ENCODE results near the gene USP21. TPM values are rescaled to one million over a fixed set of nuclear protein-coding genes. Genes with fewer than 3 reads are reported as not detected.

Gene USP21
- polyA plus RNA-seq, 2 of the 4 experiments (the other 2 are of a cell fraction): 22.6 to 23.6 TPM

- TF ChIP-seq, protein P1, sequence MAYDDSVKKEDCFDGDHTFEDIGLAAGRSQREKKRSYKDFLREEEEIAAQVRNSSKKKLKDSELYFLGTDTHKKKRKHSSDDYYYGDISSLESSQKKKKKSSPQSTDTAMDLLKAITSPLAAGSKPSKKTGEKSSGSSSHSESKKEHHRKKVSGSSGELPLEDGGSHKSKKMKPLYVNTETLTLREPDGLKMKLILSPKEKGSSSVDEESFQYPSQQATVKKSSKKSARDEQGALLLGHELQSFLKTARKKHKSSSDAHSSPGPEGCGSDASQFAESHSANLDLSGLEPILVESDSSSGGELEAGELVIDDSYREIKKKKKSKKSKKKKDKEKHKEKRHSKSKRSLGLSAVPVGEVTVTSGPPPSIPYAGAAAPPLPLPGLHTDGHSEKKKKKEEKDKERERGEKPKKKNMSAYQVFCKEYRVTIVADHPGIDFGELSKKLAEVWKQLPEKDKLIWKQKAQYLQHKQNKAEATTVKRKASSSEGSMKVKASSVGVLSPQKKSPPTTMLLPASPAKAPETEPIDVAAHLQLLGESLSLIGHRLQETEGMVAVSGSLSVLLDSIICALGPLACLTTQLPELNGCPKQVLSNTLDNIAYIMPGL (CRISPR knock-in tag; IDR thresholded peaks at IDR 0.05; ENCODE audit: borderline replicate concordance): no peak
- no peak for TF ChIP-seq NPAS2 (CRISPR knock-in tag; IDR thresholded peaks at IDR 0.05; ENCODE audit: borderline replicate concordance)
- TF ChIP-seq CBX2 (IDR thresholded peaks at IDR 0.05; ENCODE audit: borderline replicate concordance, low read depth): no peak
- TF ChIP-seq ZNF302 (CRISPR knock-in tag; IDR thresholded peaks at IDR 0.05): no peak
- peak; percentile 88; the same call in 1 of the 2 replicates for TF ChIP-seq PHF8 (IDR thresholded peaks at IDR 0.05; ENCODE audit: borderline replicate concordance, low read depth)
- no peak for TF ChIP-seq MAFK (IDR thresholded peaks at IDR 0.05; ENCODE audit: partially characterized antibody)
- peak; percentile 53; the same call in 1 of the 2 replicates for TF ChIP-seq MYC (IDR thresholded peaks at IDR 0.05; ENCODE audit: borderline replicate concordance, low read length)
- TF ChIP-seq TP53 (CRISPR knock-in tag; IDR thresholded peaks at IDR 0.05): no peak
- no peak for TF ChIP-seq TFCP2L1 (CRISPR knock-in tag; IDR thresholded peaks at IDR 0.05)
- TF ChIP-seq JUNB (IDR thresholded peaks at IDR 0.05): no peak
- TF ChIP-seq RCOR1 (IDR thresholded peaks at IDR 0.05; ENCODE audit: low read depth, low read length): 0 out of 2 replicates have a peak, but pooled peaks have one; percentile 23
- TF ChIP-seq KDM1A (IDR thresholded peaks at IDR 0.05; ENCODE audit: low read depth): no peak
- TF ChIP-seq EHF (CRISPR knock-in tag; IDR thresholded peaks at IDR 0.05): peak; percentile 55; the same call in 1 of the 2 replicates
- no peak for TF ChIP-seq CHD4 (IDR thresholded peaks at IDR 0.05; ENCODE audit: borderline replicate concordance)
- TF ChIP-seq, protein P2, sequence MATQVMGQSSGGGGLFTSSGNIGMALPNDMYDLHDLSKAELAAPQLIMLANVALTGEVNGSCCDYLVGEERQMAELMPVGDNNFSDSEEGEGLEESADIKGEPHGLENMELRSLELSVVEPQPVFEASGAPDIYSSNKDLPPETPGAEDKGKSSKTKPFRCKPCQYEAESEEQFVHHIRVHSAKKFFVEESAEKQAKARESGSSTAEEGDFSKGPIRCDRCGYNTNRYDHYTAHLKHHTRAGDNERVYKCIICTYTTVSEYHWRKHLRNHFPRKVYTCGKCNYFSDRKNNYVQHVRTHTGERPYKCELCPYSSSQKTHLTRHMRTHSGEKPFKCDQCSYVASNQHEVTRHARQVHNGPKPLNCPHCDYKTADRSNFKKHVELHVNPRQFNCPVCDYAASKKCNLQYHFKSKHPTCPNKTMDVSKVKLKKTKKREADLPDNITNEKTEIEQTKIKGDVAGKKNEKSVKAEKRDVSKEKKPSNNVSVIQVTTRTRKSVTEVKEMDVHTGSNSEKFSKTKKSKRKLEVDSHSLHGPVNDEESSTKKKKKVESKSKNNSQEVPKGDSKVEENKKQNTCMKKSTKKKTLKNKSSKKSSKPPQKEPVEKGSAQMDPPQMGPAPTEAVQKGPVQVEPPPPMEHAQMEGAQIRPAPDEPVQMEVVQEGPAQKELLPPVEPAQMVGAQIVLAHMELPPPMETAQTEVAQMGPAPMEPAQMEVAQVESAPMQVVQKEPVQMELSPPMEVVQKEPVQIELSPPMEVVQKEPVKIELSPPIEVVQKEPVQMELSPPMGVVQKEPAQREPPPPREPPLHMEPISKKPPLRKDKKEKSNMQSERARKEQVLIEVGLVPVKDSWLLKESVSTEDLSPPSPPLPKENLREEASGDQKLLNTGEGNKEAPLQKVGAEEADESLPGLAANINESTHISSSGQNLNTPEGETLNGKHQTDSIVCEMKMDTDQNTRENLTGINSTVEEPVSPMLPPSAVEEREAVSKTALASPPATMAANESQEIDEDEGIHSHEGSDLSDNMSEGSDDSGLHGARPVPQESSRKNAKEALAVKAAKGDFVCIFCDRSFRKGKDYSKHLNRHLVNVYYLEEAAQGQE (IDR thresholded peaks at IDR 0.05): peak; percentile 58; the same call in 1 of the 2 replicates
- no peak for TF ChIP-seq BHLHE40 (IDR thresholded peaks at IDR 0.05; ENCODE audit: low read depth, low read length)
- TF ChIP-seq, protein P3, sequence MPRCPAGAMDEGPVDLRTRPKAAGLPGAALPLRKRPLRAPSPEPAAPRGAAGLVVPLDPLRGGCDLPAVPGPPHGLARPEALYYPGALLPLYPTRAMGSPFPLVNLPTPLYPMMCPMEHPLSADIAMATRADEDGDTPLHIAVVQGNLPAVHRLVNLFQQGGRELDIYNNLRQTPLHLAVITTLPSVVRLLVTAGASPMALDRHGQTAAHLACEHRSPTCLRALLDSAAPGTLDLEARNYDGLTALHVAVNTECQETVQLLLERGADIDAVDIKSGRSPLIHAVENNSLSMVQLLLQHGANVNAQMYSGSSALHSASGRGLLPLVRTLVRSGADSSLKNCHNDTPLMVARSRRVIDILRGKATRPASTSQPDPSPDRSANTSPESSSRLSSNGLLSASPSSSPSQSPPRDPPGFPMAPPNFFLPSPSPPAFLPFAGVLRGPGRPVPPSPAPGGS (IDR thresholded peaks at IDR 0.05): peak; percentile 79; the same call in 2 of the 3 replicates
- TF ChIP-seq POLR2AphosphoS2 (conservative IDR thresholded peaks at IDR 0.05; ENCODE audit: low read length): no peak
- no peak for TF ChIP-seq RFX5 (IDR thresholded peaks at IDR 0.05)
- TF ChIP-seq FOSL2 (IDR thresholded peaks at IDR 0.05): no peak
- TF ChIP-seq FOSL2 (CRISPR knock-in tag; IDR thresholded peaks at IDR 0.05): no peak
- no peak for TF ChIP-seq FOSB (CRISPR knock-in tag; IDR thresholded peaks at IDR 0.05)
- no peak for TF ChIP-seq EP300 (IDR thresholded peaks at IDR 0.05)
- no peak for TF ChIP-seq MAZ (IDR thresholded peaks at IDR 0.05; ENCODE audit: borderline replicate concordance, low read depth, low read length)
Observed at GRCh38 chr1:161153682-161154337, 5.5 kb upstream of the USP21 start, which contains the start of gene UFC1 (continued).
